ENCODE measurements around the gene ETNK2. TPM values are rescaled to one million over a fixed set of nuclear protein-coding genes. Genes with fewer than 3 reads are reported as not detected.

Gene ETNK2
- total RNA-seq, 1 donor from 2014 or later, result 8.2 TPM

- Histone ChIP-seq H3K36me3 (ENCODE audit: insufficient read depth, low read length) (no peaks in the 10 kb centered on the region), H3K4me1 (ENCODE audit: insufficient read depth, low read length) (peaks cover 13% of the 10 kb centered on the region), H3K79me2 (ENCODE audit: insufficient read depth, low read length) (no peaks in the 10 kb centered on the region), H3K4me2 (ENCODE audit: low read length) (peak overlapping the region; percentile 42), H3K27ac (ENCODE audit: low read depth, low read length) (peak overlapping the region; percentile 49), H2AFZ (ENCODE audit: low read depth, low read length) (no peak overlapping the region), H3K9ac (ENCODE audit: low read length) (no peak overlapping the region), H3K4me3 (ENCODE audit: insufficient read depth, low read depth, low read length) (no peak overlapping the region), H3K9me3 (ENCODE audit: insufficient read depth, low read depth, low read length) (peaks cover 10% of the 10 kb centered on the region), H4K20me1 (ENCODE audit: insufficient read depth, low read length) (no peaks in the 10 kb centered on the region), H3K27me3 (ENCODE audit: insufficient read depth, low read length) (no peaks in the 10 kb centered on the region)
- Mint-ChIP-seq H3K4me1 (ENCODE audit: low read depth, unreplicated experiment) (no peaks in the 10 kb centered on the region), H3K27me3 (ENCODE audit: low read depth, unreplicated experiment) (peaks cover 7% of the 10 kb centered on the region), H3K9me3 (ENCODE audit: unreplicated experiment) (peaks cover 6% of the 10 kb centered on the region), H3K4me3 (ENCODE audit: unreplicated experiment) (no peak overlapping the region), H3K36me3 (ENCODE audit: low read depth, unreplicated experiment) (no peaks in the 10 kb centered on the region), H3K27ac (ENCODE audit: unreplicated experiment) (no peak overlapping the region)
- FAIRE-seq (peak; percentile 34), DNase-seq (ENCODE audit: low read depth) (peak; percentile 73)
- TF ChIP-seq CTCF (IDR thresholded peaks at IDR 0.05; ENCODE audit: insufficient read depth, low read depth, low read length) (no peak), EZH2 (IDR thresholded peaks at IDR 0.05; ENCODE audit: insufficient read depth, low read length) (no peak)
Measured at GRCh38 chr1:204171751-204172178, 19.9 kb upstream of the ETNK2 start.

GRCh38 chr1:204170494-204171155, 18.8 kb upstream of the ETNK2 start:
- no peaks in the 10 kb centered on the region for H4K20me1 ChIP-seq (ENCODE audit: insufficient read depth, low read length)
- no peaks in the 10 kb centered on the region for H3K4me1 Mint-ChIP-seq (ENCODE audit: low read depth, unreplicated experiment)
- TF ChIP-seq EZH2 (IDR thresholded peaks at IDR 0.05; ENCODE audit: insufficient read depth, low read length) (no peak), CTCF (IDR thresholded peaks at IDR 0.05; ENCODE audit: insufficient read depth, low read depth, low read length) (no peak)
- no peak overlapping the region for H3K27ac ChIP-seq (ENCODE audit: low read depth, low read length)
- H3K4me1 ChIP-seq (ENCODE audit: insufficient read depth, low read length), result peaks cover 13% of the 10 kb centered on the region
- peaks cover 14% of the 10 kb centered on the region for H3K27me3 Mint-ChIP-seq (ENCODE audit: low read depth, unreplicated experiment)
- H3K4me3 Mint-ChIP-seq (ENCODE audit: unreplicated experiment), result no peak overlapping the region
- no peak overlapping the region for H3K27ac Mint-ChIP-seq (ENCODE audit: unreplicated experiment)
- DNase-seq (ENCODE audit: low read depth), result no peak
- H3K9ac ChIP-seq (ENCODE audit: low read length), result no peak overlapping the region
- no peak for FAIRE-seq
- H3K4me2 ChIP-seq (ENCODE audit: low read length), result no peak overlapping the region
- no peaks in the 10 kb centered on the region for H3K27me3 ChIP-seq (ENCODE audit: insufficient read depth, low read length)
- peaks cover 10% of the 10 kb centered on the region for H3K9me3 ChIP-seq (ENCODE audit: insufficient read depth, low read depth, low read length)
- no peaks in the 10 kb centered on the region for H3K79me2 ChIP-seq (ENCODE audit: insufficient read depth, low read length)
- H3K9me3 Mint-ChIP-seq (ENCODE audit: unreplicated experiment), result peaks cover 6% of the 10 kb centered on the region
- H2AFZ ChIP-seq (ENCODE audit: low read depth, low read length), result no peak overlapping the region
- H3K36me3 ChIP-seq (ENCODE audit: insufficient read depth, low read length), result no peaks in the 10 kb centered on the region
- H3K4me3 ChIP-seq (ENCODE audit: insufficient read depth, low read depth, low read length), result no peak overlapping the region
- no peaks in the 10 kb centered on the region for H3K36me3 Mint-ChIP-seq (ENCODE audit: low read depth, unreplicated experiment)

GRCh38 chr1:204169858-204170257, 18.0 kb upstream of the ETNK2 start:
- no peak overlapping the region for H3K4me2 ChIP-seq (ENCODE audit: low read length)
- no peaks in the 10 kb centered on the region for H3K36me3 ChIP-seq (ENCODE audit: insufficient read depth, low read length)
- no peaks in the 10 kb centered on the region for H3K79me2 ChIP-seq (ENCODE audit: insufficient read depth, low read length)
- DNase-seq (ENCODE audit: low read depth), result no peak
- peaks cover 10% of the 10 kb centered on the region for H3K9me3 ChIP-seq (ENCODE audit: insufficient read depth, low read depth, low read length)
- no peaks in the 10 kb centered on the region for H3K27me3 ChIP-seq (ENCODE audit: insufficient read depth, low read length)
- no peaks in the 10 kb centered on the region for H3K4me1 Mint-ChIP-seq (ENCODE audit: low read depth, unreplicated experiment)
- no peaks in the 10 kb centered on the region for H3K36me3 Mint-ChIP-seq (ENCODE audit: low read depth, unreplicated experiment)
- peaks cover 20% of the 10 kb centered on the region for H3K27me3 Mint-ChIP-seq (ENCODE audit: low read depth, unreplicated experiment)
- H3K27ac Mint-ChIP-seq (ENCODE audit: unreplicated experiment), result no peak overlapping the region
- H3K4me1 ChIP-seq (ENCODE audit: insufficient read depth, low read length), result peaks cover 13% of the 10 kb centered on the region
- H3K9ac ChIP-seq (ENCODE audit: low read length), result no peak overlapping the region
- H3K27ac ChIP-seq (ENCODE audit: low read depth, low read length), result no peak overlapping the region
- no peak overlapping the region for H3K4me3 Mint-ChIP-seq (ENCODE audit: unreplicated experiment)
- no peak overlapping the region for H2AFZ ChIP-seq (ENCODE audit: low read depth, low read length)
- H3K9me3 Mint-ChIP-seq (ENCODE audit: unreplicated experiment), result peaks cover 6% of the 10 kb centered on the region
- no peak overlapping the region for H3K4me3 ChIP-seq (ENCODE audit: insufficient read depth, low read depth, low read length)
- TF ChIP-seq EZH2 (IDR thresholded peaks at IDR 0.05; ENCODE audit: insufficient read depth, low read length), result no peak
- H4K20me1 ChIP-seq (ENCODE audit: insufficient read depth, low read length), result no peaks in the 10 kb centered on the region
- no peak for FAIRE-seq
